Liver (tissue), 9 donors: ENCODE data around the gene ZBTB45. TPM values are rescaled to one million over a fixed set of nuclear protein-coding genes. Genes with fewer than 3 reads are reported as not detected.
"Not testable (repeated sequence)": the region's sequence is repeated elsewhere in the genome, so short reads cannot be mapped to it uniquely, and the experiment has no call there.

Source experiments
- DNase-seq: peaks from one replicate; pipeline ENCODE4 v3.0.0-alpha.2; 2017; ENCODE audit warnings: low spot score
- H3K27ac ChIP-seq, 2 donors: one replicate each; pipeline ENCODE4 v1.7.0; 2013; ENCODE audit warnings: inconsistent platforms in 2 of 2, low read length in 2 of 2, control low read depth in 1 of 2, low read depth in 1 of 2, mild to moderate bottlenecking in 1 of 2
- H3K27me3 ChIP-seq, 4 donors: one replicate each; pipeline versions ENCODE4 v1.6.1 to v1.7.0; 2013; ENCODE audit warnings: low read length in 3 of 4, inconsistent platforms in 1 of 4, mild to moderate bottlenecking in 1 of 4, moderate library complexity in 1 of 4; ENCODE audit not compliant: control insufficient read depth in 4 of 4, insufficient read depth in 4 of 4
- H3K36me3 ChIP-seq, 4 donors: one replicate each; pipeline versions ENCODE4 v1.6.1 to v1.7.0; 2013; ENCODE audit warnings: low read length in 3 of 4, mild to moderate bottlenecking in 3 of 4, low read depth in 1 of 4, moderate library complexity in 1 of 4; ENCODE audit not compliant: control insufficient read depth in 4 of 4, insufficient read depth in 3 of 4
- H3K4me1 ChIP-seq, 4 donors: one replicate each; pipeline versions ENCODE4 v1.6.1 to v1.7.0; 2013; ENCODE audit warnings: low read length in 3 of 4, mild to moderate bottlenecking in 3 of 4, moderate library complexity in 1 of 4; ENCODE audit not compliant: control insufficient read depth in 4 of 4, insufficient read depth in 4 of 4
- H3K4me3 ChIP-seq, 3 donors: one replicate each; pipeline versions ENCODE4 v1.6.1 to v1.7.0; 2013; ENCODE audit warnings: low read length in 3 of 3, control low read depth in 1 of 3, low read depth in 1 of 3, mild to moderate bottlenecking in 1 of 3
- H3K9ac ChIP-seq, 2 donors: one replicate each; pipeline ENCODE4 v1.7.0; 2013; ENCODE audit warnings: low read length in 2 of 2, mild to moderate bottlenecking in 2 of 2, moderate library complexity in 2 of 2, control low read depth in 1 of 2, low read depth in 1 of 2
- H3K9me3 ChIP-seq, 4 donors: one replicate each; pipeline versions ENCODE4 v1.6.1 to v1.7.0; 2013; ENCODE audit warnings: low read length in 3 of 4; ENCODE audit not compliant: control insufficient read depth in 4 of 4
- FOXA1 ChIP-seq: IDR thresholded peaks from 2 replicates; pipeline ENCODE4 v1.6.1; 2016; ENCODE audit warnings: antibody characterized with exemption
- GABPA ChIP-seq, 2 donors: IDR thresholded peaks in 1 of 2; conservative IDR thresholded peaks in 1 of 2; 2 replicates each; pipeline ENCODE4 v1.6.1; 2016; ENCODE audit warnings: antibody characterized with exemption in 2 of 2, mild to moderate bottlenecking in 1 of 2, moderate library complexity in 1 of 2
- HNF4A ChIP-seq, 2 donors: conservative IDR thresholded peaks; 2 replicates each; pipeline ENCODE4 v1.6.1; 2016; ENCODE audit warnings: antibody characterized with exemption in 2 of 2, mild to moderate bottlenecking in 2 of 2
- HNF4G ChIP-seq: IDR thresholded peaks from 2 replicates; pipeline ENCODE4 v1.6.1; 2016; ENCODE audit warnings: antibody characterized with exemption
- JUND ChIP-seq, 2 donors: IDR thresholded peaks; 2 replicates each; pipeline ENCODE4 v1.6.1; 2016; ENCODE audit warnings: antibody characterized with exemption in 2 of 2
- NR2F2 ChIP-seq: IDR thresholded peaks from 2 replicates; pipeline ENCODE4 v1.6.1; 2016; ENCODE audit warnings: antibody characterized with exemption
- RXRA ChIP-seq, 2 donors: IDR thresholded peaks; 2 replicates each; pipeline ENCODE4 v1.6.1; 2017 to 2018; ENCODE audit warnings: antibody characterized with exemption in 2 of 2, mild to moderate bottlenecking in 1 of 2
- SP1 ChIP-seq: IDR thresholded peaks from 2 replicates; pipeline ENCODE4 v1.6.1; 2018; ENCODE audit warnings: antibody characterized with exemption, mild to moderate bottlenecking
- YY1 ChIP-seq: IDR thresholded peaks from 2 replicates; pipeline ENCODE4 v1.6.1; 2016; ENCODE audit warnings: antibody characterized with exemption, mild to moderate bottlenecking
- WGBS: extraction: QIAGEN DNeasy Blood & Tissue Kit; methylation state at CpG from one replicate; pipeline ENCODE4 v1.1.7; 2013; 5-methylcytosine and 5-hydroxymethylcytosine counted together
- polyA plus RNA-seq, 2 donors: library from polyadenylated mRNA; stranded (reverse) in 1 of 2; unstranded in 1 of 2; fragments of 200-250 nt in 1 of 2; fragments of >200 nt in 1 of 2; fragmentation: Nextera tagmentation in 1 of 2; extraction: Ambion mirVana in 1 of 2; gene quantifications; one replicate each; pipeline versions ENCODE4 v1.2.1 to v1.2.3, GENCODE V29; 2013 to 2015
- total RNA-seq, 2 donors: library from RNA; depleted of rRNA; stranded (reverse); fragments of >200 nt; gene quantifications; one replicate each; pipeline ENCODE4 v1.2.3, GENCODE V29; 2014
- TF ChIP-seq, protein P1 (sequence below): IDR thresholded peaks from 2 replicates; pipeline ENCODE4 v1.6.1; 2016; ENCODE audit warnings: antibody characterized with exemption
- TF ChIP-seq, protein P2 (sequence below): IDR thresholded peaks from 2 replicates; pipeline ENCODE4 v1.6.1; 2016; ENCODE audit warnings: antibody characterized with exemption, mild to moderate bottlenecking
- donor health status: healthy.
- donor health status: healthy.
- donor health status: healthy.
- donor health status: healthy.
- donor health status: healthy.

The ZBTB45 gene
- total and polyA plus RNA-seq, 4 donors: 2.1 to 4.0 (median 2.7) TPM

DNA sequence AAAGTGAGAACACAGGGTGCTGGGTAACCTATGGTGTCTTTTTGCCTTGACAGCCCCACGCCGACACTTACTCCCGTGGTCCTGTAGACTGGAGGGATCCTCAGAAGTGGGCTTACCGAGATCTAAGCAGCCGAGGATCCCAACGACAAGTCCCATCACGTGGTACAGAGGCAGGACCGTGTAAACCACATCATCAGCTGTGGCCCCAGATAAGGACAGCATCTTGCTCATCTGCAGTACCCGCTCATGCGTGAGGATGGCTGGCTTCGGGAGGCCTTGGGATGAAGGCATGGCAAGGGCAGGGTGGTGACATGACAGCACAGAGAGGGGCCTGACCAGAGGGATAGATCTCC lies 9.9 kb downstream of the ZBTB45 start:
- Histone ChIP-seq H3K9ac (peak overlapping the region in 1 of 2 donors; percentile 43), H3K27ac (peak overlapping the region; percentile 80 to 86), H3K36me3 (peaks cover 0 to 3% (median 0%) of the 10 kb centered on the region in 4 donors), H3K4me3 (peak overlapping the region; percentile 30 to 68 (median 66)), H3K9me3 (no peaks in the 10 kb centered on the region), H3K4me1 (peaks cover 20 to 81% (median 64%) of the 10 kb centered on the region in 4 donors), H3K27me3 (no peaks in the 10 kb centered on the region)
- DNase-seq: no peak
- TF ChIP-seq, protein P1, sequence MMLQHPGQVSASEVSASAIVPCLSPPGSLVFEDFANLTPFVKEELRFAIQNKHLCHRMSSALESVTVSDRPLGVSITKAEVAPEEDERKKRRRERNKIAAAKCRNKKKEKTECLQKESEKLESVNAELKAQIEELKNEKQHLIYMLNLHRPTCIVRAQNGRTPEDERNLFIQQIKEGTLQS: no peak
- TF ChIP-seq SP1: no peak
- no peak for TF ChIP-seq FOXA1
- TF ChIP-seq HNF4G: no peak
- 40% methylated on average over 11 of the region's 11 CpGs for WGBS

DNA sequence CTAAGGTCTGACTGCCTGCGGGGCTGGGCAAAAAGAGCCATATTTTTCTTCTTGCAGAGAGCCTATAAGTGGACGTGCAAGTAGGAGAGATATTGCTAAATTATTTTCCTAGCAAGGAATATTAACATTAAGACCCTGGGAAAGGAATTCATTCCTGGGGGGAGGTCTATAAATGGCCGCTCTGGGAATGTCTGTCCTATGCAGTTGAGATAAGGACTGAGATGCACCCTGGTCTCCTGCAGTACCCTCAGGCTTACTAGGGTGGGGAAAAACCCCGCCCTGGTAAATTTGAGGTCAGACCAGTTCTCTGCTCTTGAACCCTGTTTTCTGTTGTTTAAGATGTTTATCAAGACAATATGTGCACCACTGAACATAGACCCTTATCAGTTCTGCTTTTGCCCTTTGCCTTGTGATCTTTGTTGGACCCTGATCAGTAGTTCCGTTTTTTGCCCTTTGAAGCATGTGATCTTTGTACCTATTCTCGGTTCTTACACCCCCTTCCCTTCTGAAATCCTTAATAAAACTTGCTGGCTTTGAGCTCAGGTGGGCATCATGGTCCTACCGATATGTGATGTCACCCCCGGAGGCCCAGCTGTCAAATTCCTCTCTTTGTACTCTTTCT lies 11.9 kb downstream of the ZBTB45 start:
- not testable (repeated sequence) for DNase-seq
- H3K4me1 ChIP-seq: peaks cover 12 to 69% (median 54%) of the 10 kb centered on the region in 4 donors
- 56% methylated on average over 8 of the region's 8 CpGs for WGBS

DNA sequence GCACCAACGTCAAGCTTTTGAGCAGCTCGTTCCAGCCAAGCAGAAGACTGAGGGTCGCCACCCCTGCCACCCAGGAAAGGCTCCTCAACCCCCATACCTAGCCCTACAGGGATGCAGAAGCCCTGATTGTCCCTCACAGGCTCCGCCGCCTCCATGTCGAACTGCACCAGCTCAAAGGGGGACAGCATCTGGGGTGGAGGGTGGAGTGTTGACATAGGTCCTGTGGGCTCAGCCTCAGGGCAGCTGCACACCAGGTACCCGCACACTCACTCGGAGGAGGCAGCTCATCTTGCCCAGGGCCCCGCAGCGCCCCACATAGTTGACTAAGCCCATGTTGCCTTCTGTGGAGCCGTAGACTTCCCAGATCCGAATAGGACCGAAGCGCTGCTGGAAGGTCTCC lies 19.4 kb downstream of the ZBTB45 start:
- Histone ChIP-seq H3K9me3 (no peaks in the 10 kb centered on the region), H3K4me1 (peaks cover 8 to 45% (median 23%) of the 10 kb centered on the region in 4 donors), H3K36me3 (peaks cover 0 to 3% (median 1%) of the 10 kb centered on the region in 4 donors), H3K27me3 (no peaks in the 10 kb centered on the region), H3K27ac (no peak overlapping the region), H3K4me3 (no peak overlapping the region), H3K9ac (no peak overlapping the region)
- no peak for DNase-seq
- WGBS: 91% methylated on average over 14 of the region's 14 CpGs
- TF ChIP-seq SP1 (no peak), JUND (IDR thresholded peaks at IDR 0.05) (no peak), GABPA (IDR thresholded peaks at IDR 0.05 in 1 of 2, conservative IDR thresholded peaks at IDR 0.05 in 1 of 2) (no peak)
- TF ChIP-seq, protein P2, sequence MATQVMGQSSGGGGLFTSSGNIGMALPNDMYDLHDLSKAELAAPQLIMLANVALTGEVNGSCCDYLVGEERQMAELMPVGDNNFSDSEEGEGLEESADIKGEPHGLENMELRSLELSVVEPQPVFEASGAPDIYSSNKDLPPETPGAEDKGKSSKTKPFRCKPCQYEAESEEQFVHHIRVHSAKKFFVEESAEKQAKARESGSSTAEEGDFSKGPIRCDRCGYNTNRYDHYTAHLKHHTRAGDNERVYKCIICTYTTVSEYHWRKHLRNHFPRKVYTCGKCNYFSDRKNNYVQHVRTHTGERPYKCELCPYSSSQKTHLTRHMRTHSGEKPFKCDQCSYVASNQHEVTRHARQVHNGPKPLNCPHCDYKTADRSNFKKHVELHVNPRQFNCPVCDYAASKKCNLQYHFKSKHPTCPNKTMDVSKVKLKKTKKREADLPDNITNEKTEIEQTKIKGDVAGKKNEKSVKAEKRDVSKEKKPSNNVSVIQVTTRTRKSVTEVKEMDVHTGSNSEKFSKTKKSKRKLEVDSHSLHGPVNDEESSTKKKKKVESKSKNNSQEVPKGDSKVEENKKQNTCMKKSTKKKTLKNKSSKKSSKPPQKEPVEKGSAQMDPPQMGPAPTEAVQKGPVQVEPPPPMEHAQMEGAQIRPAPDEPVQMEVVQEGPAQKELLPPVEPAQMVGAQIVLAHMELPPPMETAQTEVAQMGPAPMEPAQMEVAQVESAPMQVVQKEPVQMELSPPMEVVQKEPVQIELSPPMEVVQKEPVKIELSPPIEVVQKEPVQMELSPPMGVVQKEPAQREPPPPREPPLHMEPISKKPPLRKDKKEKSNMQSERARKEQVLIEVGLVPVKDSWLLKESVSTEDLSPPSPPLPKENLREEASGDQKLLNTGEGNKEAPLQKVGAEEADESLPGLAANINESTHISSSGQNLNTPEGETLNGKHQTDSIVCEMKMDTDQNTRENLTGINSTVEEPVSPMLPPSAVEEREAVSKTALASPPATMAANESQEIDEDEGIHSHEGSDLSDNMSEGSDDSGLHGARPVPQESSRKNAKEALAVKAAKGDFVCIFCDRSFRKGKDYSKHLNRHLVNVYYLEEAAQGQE: no peak

More for the DNA sequence above, 11.9 kb downstream of the ZBTB45 start:
- not testable (repeated sequence) for H3K9me3 ChIP-seq, H3K4me3 ChIP-seq, H3K36me3 ChIP-seq, H3K9ac ChIP-seq, H3K27me3 ChIP-seq
- TF ChIP-seq NR2F2 (peak; percentile 49), HNF4A (conservative IDR thresholded peaks at IDR 0.05) (peak; percentile 95), JUND (IDR thresholded peaks at IDR 0.05) (peak in 1 of 2 donors; percentile 21), YY1 (peak; percentile 27), SP1 (peak; percentile 41), HNF4G (peak; percentile 78), RXRA (IDR thresholded peaks at IDR 0.05) (peak; percentile 61 to 77)
- peak overlapping the region in 1 of 2 donors; percentile 28 for H3K27ac ChIP-seq
